ENCODE data around the gene TOP3A.
"Not testable (repeated sequence)": the region's sequence is repeated elsewhere in the genome, so short reads cannot be mapped to it uniquely, and the experiment has no call there.

DNA sequence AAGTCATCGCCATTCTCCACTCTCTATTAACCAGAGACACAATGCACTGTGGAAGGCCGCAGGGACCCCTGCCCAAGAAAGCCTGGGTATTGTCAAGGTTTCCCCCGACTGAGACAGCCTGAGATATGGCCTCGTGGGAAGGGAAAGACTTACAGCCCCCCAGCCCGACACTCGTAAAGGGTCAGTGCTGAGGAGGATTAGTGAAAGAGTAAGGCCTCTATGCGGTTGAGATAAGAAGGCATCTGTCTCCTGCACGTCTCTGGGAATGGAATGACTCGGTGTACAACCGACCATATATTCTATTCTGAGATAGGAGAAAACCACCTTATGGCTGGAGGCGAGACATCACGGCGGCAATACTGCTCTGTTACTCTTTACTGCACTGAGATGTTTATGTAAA, 11.6 kb downstream of the TOP3A start:
- TF ChIP-seq CTCF, POLR2A, POLR2AphosphoS5, EP300 (IDR thresholded peaks at IDR 0.05): not testable (repeated sequence)
